Daoy (cell line): ENCODE data around the gene TREML1. TPM values are rescaled to one million over a fixed set of nuclear protein-coding genes. Genes with fewer than 3 reads are reported as not detected.
"Not testable (repeated sequence)": the region's sequence is repeated elsewhere in the genome, so short reads cannot be mapped to it uniquely, and the experiment has no call there.

Source experiments
- DNase-seq: peaks from one replicate; pipeline ENCODE4 v3.0.0-alpha.2; 2015; ENCODE audit warnings: low read depth
- total RNA-seq: library from RNA; depleted of rRNA; stranded (reverse); fragments of >200 nt; shearing (Covaris generic); gene quantifications from 2 replicates; pipeline ENCODE4 v1.2.3, GENCODE V29; 2014; rRNA removed

The TREML1 gene
- total RNA-seq, 1 experiment from 2014 or later: not detected

DNA sequence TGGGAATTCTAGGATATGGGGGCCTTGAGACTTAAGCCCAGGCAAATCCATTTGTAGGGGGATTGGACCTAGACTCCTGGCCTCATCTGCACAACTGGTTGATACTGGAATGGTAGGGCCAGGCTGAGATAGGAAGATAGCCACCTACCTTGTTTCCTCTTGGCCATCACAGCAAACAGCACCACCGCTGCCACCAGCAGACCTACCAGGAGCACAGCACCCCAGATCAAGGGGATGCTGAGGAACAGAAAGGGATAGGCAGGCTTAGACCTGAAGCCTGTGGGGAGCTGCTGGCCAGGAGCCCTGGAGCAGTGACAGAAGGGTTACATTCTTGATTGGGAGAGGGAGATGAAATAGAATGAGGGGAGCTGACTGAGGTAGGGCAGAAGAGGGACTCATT lies 3.5 kb downstream of the TREML1 start:
- no peak for DNase-seq

DNA sequence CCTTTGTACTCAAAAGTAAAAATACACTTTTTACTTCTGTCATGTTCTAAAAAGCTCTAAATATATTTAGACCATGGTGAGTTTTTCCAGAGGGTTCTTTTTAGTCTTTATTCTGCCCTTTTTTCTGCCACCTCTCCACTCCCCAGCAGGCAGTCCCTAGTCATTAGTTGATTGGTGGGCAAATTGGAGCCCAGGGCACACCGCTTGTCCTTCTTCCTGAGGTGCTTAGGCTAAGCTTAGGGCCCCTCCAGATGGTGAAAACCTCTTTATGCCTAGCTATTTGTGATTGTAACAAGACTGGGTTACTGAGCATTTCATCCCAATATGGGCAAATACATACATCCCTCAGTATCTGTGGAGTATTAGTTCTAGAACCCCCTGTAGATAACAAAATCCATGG lies 6.2 kb downstream of the TREML1 start:
- DNase-seq: no peak

DNA sequence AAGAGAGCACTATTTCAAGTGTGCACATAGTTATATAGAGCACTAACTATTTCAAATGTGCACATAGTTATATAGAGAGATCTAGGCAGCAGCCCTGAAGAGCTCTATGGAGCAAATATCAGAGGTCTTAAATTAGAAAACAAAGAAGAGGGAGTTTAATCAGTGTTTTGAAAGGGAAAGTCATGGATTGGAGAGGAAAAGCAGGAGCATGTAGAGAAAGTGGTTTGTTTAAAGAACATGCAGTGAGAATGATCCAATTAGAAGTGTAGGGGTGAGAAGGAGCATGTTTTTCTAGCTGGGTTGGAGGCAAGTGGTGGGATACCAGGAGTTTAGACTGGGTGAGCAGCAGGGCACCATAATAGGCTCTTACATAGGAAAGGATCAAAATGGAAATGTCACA lies 17.2 kb downstream of the TREML1 start:
- no peak for DNase-seq

- DNase-seq: no peak
Observed at GRCh38 chr6:41135062-41135832, 18.9 kb downstream of the TREML1 start.

DNA sequence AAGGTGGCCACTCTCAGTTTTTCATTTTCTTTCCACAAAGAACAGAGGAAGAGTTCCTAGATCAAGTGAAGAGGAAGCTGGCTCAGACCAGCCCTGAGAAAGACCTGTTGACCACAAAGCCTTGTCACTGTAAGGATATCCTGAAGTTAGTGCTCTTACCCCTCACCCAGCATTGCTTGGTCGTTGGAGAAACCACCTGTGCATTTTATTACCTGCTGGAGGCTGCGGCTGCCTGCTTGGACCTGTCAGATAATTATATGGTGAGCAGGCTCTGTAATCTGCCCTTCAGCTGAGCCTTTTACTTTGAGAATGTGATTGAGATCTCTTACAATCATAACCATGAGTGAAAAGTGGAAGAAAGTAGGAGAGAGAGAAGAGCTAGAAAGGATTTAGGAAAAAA lies 21.9 kb downstream of the TREML1 start:
- DNase-seq: no peak

DNA sequence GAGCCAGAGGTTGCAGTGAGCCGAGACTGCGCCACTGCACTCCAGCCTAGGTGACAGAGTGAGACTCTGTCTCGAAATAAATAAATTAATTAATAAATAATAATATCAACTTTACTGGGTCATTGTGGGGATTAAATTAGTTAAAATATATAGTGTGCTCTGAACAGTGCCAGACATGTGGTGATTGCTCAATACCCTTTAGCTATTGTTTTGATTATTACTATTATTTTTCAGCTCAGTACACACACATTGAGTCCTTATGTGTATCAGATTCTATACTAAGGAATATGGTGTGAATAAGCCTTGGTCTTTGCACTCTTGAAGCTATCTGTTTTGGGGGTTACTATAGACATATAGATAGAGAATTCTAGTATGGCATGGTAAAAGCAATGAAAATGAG lies 28.9 kb downstream of the TREML1 start:
- DNase-seq: no peak

GRCh38 chr6:41122918-41123317 lies 31.2 kb downstream of the TREML1 start:
- DNase-seq: no peak

- no peak for DNase-seq
Observed at GRCh38 chr6:41122373-41122772, 31.8 kb downstream of the TREML1 start.

DNA sequence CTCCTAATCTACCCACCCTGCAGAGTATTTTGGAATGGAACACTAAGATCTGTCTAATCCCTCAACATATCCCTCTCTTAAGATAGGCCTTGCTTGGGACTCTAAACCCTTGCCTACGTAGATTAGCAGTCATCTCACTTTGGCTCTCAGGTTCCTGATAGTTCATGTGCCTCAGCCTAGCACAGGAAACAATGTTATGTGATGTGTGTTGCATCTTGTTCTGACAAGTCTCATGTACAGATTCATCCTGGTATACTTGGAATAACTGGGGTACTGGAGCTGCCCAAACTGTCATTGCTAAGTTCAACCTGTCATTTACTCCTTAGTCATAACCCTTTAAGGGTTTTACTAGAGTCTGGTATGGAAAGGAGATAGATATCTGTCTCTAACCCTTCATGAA lies 34.1 kb downstream of the TREML1 start:
- DNase-seq: no peak

DNA sequence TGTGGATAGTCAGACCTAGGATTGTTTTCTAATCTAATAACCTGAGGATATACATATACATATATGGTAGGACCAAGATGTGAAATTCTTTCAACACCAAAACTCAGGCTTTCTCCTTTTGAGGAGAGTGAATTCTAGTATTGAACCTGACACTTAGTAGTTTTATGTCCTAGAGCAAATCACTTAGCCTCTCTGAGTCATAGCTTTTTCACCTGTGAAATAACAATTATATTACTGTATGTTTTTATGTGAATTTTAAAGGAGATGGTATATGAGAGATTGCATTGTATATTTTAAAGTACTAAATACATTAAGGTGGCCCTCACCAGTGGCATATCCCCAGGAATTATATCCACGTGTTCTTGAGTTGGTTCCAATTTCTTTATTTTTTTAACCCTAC lies 34.6 kb downstream of the TREML1 start:
- DNase-seq: no peak

- not testable (repeated sequence) for DNase-seq
Observed at GRCh38 chr6:41115027-41115426, 39.1 kb downstream of the TREML1 start.

GRCh38 chr6:41111017-41111416 lies 43.1 kb downstream of the TREML1 start:
- DNase-seq: no peak

DNA sequence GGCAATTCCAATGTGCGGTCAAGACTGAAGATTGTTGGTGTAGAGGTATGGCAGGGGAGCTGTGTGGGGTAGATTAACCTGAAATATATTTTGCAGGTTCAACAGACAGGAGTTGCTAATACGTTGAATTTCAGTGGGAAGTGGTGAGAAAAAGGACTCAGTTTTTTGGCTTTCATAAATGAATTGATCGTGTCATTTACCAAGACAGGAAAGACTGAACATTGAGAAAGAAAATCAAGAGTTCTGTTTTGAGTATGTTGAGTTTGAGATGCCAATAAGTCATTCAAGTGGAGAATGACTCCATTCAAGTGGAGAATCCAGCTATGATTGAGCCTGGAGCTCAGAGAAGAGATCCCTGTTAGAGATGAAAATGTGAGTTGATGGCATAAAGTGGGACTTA lies 50.3 kb downstream of the TREML1 start:
- no peak for DNase-seq

DNA sequence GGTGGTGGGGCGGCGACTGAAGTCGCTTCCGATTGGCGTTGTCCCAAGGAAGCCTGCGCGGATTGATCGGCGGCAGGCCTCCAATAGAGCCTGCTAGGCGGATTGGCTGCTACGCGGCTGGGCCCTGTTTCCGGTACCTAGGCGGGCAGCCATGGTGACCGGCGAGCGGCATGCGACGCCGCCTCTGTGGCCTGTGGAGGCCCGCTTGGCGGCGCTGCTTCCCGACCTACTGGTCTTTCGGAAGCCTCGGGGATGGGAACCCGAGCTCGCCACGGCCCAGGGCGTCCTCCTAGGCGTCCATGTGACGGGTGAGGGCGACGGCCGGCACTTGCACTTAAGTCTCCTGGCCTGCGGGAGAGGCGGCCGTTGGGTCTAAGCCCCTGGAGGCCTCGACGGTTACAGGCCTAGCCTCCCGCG lies 53.3 kb downstream of the TREML1 start:
- DNase-seq: no peak

Other genes with a start within 250 kb of the TREML1 start
- 0.11 TPM in 1 of 2 replicates, not detected in the other for gene UNC5CL, start 115.1 kb downstream of the TREML1 start, total RNA-seq
- gene TSPO2, start 111.9 kb downstream of the TREML1 start, total RNA-seq: not detected in 2 replicates
- gene APOBEC2, start 101.1 kb downstream of the TREML1 start, total RNA-seq: not detected in 2 replicates
- 28.8 and 29.0 TPM in 2 replicates for gene OARD1, start 82.0 kb downstream of the TREML1 start, total RNA-seq
- 9.1 and 13.1 TPM in 2 replicates for gene NFYA, start 81.4 kb downstream of the TREML1 start, total RNA-seq
- not detected in 2 replicates for gene TREM2, start 8.8 kb upstream of the TREML1 start, total RNA-seq
- not detected in 2 replicates for gene TREML2, start 46.8 kb upstream of the TREML1 start, total RNA-seq
- gene TREML4, start 74.0 kb upstream of the TREML1 start, total RNA-seq: not detected in 2 replicates
- not detected in 2 replicates for gene TREM1, start 132.3 kb upstream of the TREML1 start, total RNA-seq
- gene NCR2, start 181.3 kb upstream of the TREML1 start, total RNA-seq: not detected in 2 replicates